ENCODE measurements around the gene TMEM271. TPM values are rescaled to one million over a fixed set of nuclear protein-coding genes. Genes with fewer than 3 reads are reported as not detected.
"Not testable (repeated sequence)": the region's sequence is repeated elsewhere in the genome, so short reads cannot be mapped to it uniquely, and the experiment has no call there.

The TMEM271 gene
- polyA plus RNA-seq, 3 donors: 0.09 TPM; not detected in 2

GRCh38 chr4:610411-611261, 34.5 kb upstream of the TMEM271 start:
- no peak for DNase-seq

- DNase-seq: no peak
Measured at GRCh38 chr4:609400-610050, 33.4 kb upstream of the TMEM271 start.

- DNase-seq: no peak
Measured at GRCh38 chr4:608236-608635, 32.1 kb upstream of the TMEM271 start.

GRCh38 chr4:605702-606425, 29.8 kb upstream of the TMEM271 start:
- DNase-seq: no peak

GRCh38 chr4:604131-604530, 28.0 kb upstream of the TMEM271 start:
- no peak for DNase-seq

GRCh38 chr4:602559-602942, 26.5 kb upstream of the TMEM271 start:
- DNase-seq: peak; percentile 69

GRCh38 chr4:601612-602558, 25.8 kb upstream of the TMEM271 start:
- no peak for DNase-seq

- no peak for DNase-seq
Measured at GRCh38 chr4:600850-601515, 24.9 kb upstream of the TMEM271 start.

- DNase-seq: no peak
Measured at GRCh38 chr4:600166-600565, 24.1 kb upstream of the TMEM271 start.

GRCh38 chr4:598925-599324, 22.8 kb upstream of the TMEM271 start:
- no peak for DNase-seq

GRCh38 chr4:592825-593520, 16.9 kb upstream of the TMEM271 start:
- DNase-seq: no peak

- DNase-seq: not testable (repeated sequence)
Measured at GRCh38 chr4:592178-592577, 16.1 kb upstream of the TMEM271 start.

GRCh38 chr4:590313-590841, 14.3 kb upstream of the TMEM271 start:
- DNase-seq: no peak

GRCh38 chr4:589219-589963, 13.3 kb upstream of the TMEM271 start:
- no peak for DNase-seq

GRCh38 chr4:588351-588849, 12.3 kb upstream of the TMEM271 start:
- no peak for DNase-seq

GRCh38 chr4:587671-588350, 11.7 kb upstream of the TMEM271 start:
- no peak for DNase-seq

GRCh38 chr4:583820-584219, 7.7 kb upstream of the TMEM271 start:
- no peak for DNase-seq

- DNase-seq: no peak
Measured at GRCh38 chr4:581753-582361, 5.8 kb upstream of the TMEM271 start.
